Kidney (tissue), 14 donors: ENCODE measurements around the gene MAPK1IP1L. TPM values are rescaled to one million over a fixed set of nuclear protein-coding genes. Genes with fewer than 3 reads are reported as not detected.

Experiments
- DNase-seq, 5 donors: peaks; one replicate each; pipeline ENCODE4 v3.0.0-alpha.2; 2013 to 2020
- FAIRE-seq: peaks from 2 replicates; lab custom pipeline; 2012; peaks lifted over from hg19 to GRCh38; lab: Jason Lieb, UNC
- H3K27ac ChIP-seq, 2 donors: one replicate each; pipeline ENCODE4 v1.7.0; 2013; ENCODE audit warnings: low read depth in 2 of 2, low read length in 2 of 2, inconsistent platforms in 1 of 2
- H3K27me3 ChIP-seq: one replicate; pipeline ENCODE4 v1.7.1; 2013; ENCODE audit warnings: low read length, inconsistent platforms; ENCODE audit not compliant: control insufficient read depth, insufficient read depth
- H3K36me3 ChIP-seq, 3 donors: one replicate each; pipeline versions ENCODE4 v1.7.0 to v1.7.1; 2013; ENCODE audit warnings: low read length in 3 of 3, control low read depth in 1 of 3, inconsistent platforms in 1 of 3; ENCODE audit not compliant: insufficient read depth in 3 of 3, control insufficient read depth in 2 of 3
- H3K4me1 ChIP-seq, 3 donors: one replicate each; pipeline versions ENCODE4 v1.7.0 to v1.7.1; 2013; ENCODE audit warnings: low read length in 3 of 3, inconsistent platforms in 1 of 3, low read depth in 1 of 3; ENCODE audit not compliant: control insufficient read depth in 2 of 3, insufficient read depth in 2 of 3
- H3K4me3 ChIP-seq, 3 donors: one replicate each; pipeline versions ENCODE4 v1.7.0 to v1.8.1; 2013; ENCODE audit warnings: low read length in 3 of 3, control low read depth in 1 of 3, inconsistent platforms in 1 of 3
- H3K9ac ChIP-seq, 3 donors: one replicate each; pipeline versions ENCODE4 v1.7.0 to v1.7.1; 2013; ENCODE audit warnings: low read length in 3 of 3, control low read depth in 1 of 3, inconsistent platforms in 1 of 3
- H3K9me3 ChIP-seq, 3 donors: one replicate each; pipeline versions ENCODE4 v1.7.0 to v1.7.1; 2013; ENCODE audit warnings: low read length in 3 of 3, control low read depth in 1 of 3, inconsistent platforms in 1 of 3; ENCODE audit not compliant: control insufficient read depth in 2 of 3, insufficient read depth in 1 of 3
- CTCF ChIP-seq: IDR thresholded peaks from 3 replicates; pipeline ENCODE4 v1.5.1; 2012; ENCODE audit warnings: mild to moderate bottlenecking, moderate library complexity, borderline replicate concordance; ENCODE audit not compliant: insufficient read depth; ENCODE audit errors: extremely low read depth
- intact Hi-C: fragments of 100-400 bp; cut with DNase I; formaldehyde crosslinking; loops from one replicate; pipeline ENCODE4 v1.11.1; 2022
- polyA plus RNA-seq: library from polyadenylated mRNA; stranded (reverse); fragments of 350-450 nt; fragmentation: Illumina TruSeq; extraction: RNeasy Lipid Tissue Mini Kit (QIAGEN cat#74804); gene quantifications from one replicate; pipeline ENCODE4 v1.2.3, GENCODE V29; 2014; ENCODE audit warnings: low read depth, low replicate concordance; ENCODE audit not compliant: insufficient read depth
- total RNA-seq: library from RNA; stranded (reverse); fragmentation: NEBNext Ultra II Directional; extraction: Animal tissue kit (Norgen Biotek cat#: 25700); gene quantifications from one replicate; pipeline ENCODE4 v1.2.1, GENCODE V29; 2021
- donor health status: control.
- donor health status: control.
- donor health status: control.
- donor health status: control.
- donor health status: control.
- donor health status: DM: yes; HTN: yes; CAD: no.
- donor health status: Normal renal cell carcinoma (clear cell type).

Gene MAPK1IP1L
- total and polyA plus RNA-seq, 2 donors from 2014 or later = 43.3 to 101 TPM

DNA sequence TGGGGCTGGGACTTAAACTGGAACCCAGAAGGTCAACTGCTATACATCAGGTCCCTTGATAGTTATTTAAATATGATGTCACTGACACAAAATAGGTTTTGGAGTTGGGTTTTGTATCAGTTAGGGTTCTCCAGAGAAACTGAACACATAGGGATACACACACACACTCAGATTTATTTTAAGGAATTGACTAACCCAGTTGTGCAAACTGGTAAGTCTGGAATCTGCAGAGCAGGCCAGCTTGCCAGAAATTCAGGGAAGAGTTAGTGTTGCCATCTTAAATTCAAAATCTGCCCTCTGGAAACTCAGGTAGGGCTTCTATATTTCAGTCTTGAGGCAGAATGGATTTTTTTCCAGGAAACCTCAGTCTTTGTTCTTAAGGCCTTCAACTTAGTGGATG is 36.9 kb downstream of the MAPK1IP1L start:
- Histone ChIP-seq H3K27me3 (no peaks in the 10 kb centered on the region), H3K36me3 (no peaks in the 10 kb centered on the region), H3K4me3 (no peak overlapping the region), H3K9me3 (no peaks in the 10 kb centered on the region), H3K9ac (no peak overlapping the region), H3K4me1 (no peaks in the 10 kb centered on the region), H3K27ac (no peak overlapping the region)
- no peak for DNase-seq
- intact Hi-C loops = no loop called here
- FAIRE-seq = no peak
- no peak for TF ChIP-seq CTCF

- H3K27me3 ChIP-seq = no peaks in the 10 kb centered on the region
- DNase-seq (no peak), FAIRE-seq (no peak)
- H3K36me3 ChIP-seq = no peaks in the 10 kb centered on the region
- no peaks in the 10 kb centered on the region for H3K9me3 ChIP-seq
- H3K27ac ChIP-seq = no peak overlapping the region
- H3K4me1 ChIP-seq = no peaks in the 10 kb centered on the region
- TF ChIP-seq CTCF = no peak
- H3K4me3 ChIP-seq = no peak overlapping the region
- intact Hi-C loops = no loop called here
- H3K9ac ChIP-seq = no peak overlapping the region
Observed at GRCh38 chr14:55092341-55092740, 40.9 kb downstream of the MAPK1IP1L start.

DNA sequence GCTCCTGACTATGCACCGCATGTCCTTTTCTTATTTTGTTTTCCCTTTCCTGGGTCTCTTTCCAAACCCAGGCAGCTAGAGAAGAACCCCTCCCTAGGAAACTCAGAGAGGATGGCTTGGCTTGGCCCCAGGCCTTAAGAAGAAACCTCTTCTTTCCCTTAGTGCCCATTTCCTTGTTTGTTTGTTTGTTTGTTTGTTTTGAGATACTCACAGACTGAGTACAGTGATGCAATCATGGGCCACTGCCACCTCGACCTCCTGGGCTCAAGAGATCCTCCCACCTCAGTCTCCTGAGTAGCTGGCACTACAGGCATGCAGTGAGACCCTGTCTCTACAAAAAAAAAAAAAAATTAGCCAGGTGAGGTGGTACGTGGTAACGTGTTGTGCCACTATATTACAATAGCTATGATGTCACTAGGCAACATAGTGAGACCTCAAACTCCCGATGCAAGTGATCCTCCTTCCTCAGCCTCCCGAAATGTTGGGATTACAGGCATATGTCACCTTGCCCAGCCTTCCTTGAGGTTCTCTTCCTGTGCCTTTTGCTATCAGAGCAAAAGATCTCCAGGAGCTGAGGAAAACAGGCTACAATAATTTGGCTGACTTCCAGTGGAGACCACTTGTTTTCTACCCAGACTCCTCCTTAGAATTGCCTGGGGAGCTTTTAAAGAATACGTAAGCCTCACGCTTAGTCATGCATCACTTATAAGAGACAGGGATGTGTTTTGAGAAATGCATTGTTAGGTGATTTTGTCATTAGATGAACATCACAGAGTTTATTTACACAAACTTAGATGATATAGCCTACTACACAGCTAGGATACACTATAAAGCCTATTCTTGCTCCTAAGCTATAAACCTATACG is 43.1 kb downstream of the MAPK1IP1L start:
- no peak for TF ChIP-seq CTCF
- no peaks in the 10 kb centered on the region for H3K9me3 ChIP-seq
- DNase-seq = no peak
- peaks cover 0 to 4% (median 0%) of the 10 kb centered on the region in 3 donors for H3K4me1 ChIP-seq
- no peaks in the 10 kb centered on the region for H3K27me3 ChIP-seq
- FAIRE-seq = no peak
- H3K36me3 ChIP-seq = no peaks in the 10 kb centered on the region
- no peak overlapping the region for H3K27ac ChIP-seq
- intact Hi-C loops = no loop called here
- H3K9ac ChIP-seq = no peak overlapping the region
- no peak overlapping the region for H3K4me3 ChIP-seq
